GM12891 (cell line): Measurements from ENCODE around the gene PEX7.
"Not testable (repeated sequence)": the region's sequence is repeated elsewhere in the genome, so short reads cannot be mapped to it uniquely, and the experiment has no call there.

Experiments
- POLR2AphosphoS5 ChIP-seq: IDR thresholded peaks from 2 replicates; pipeline ENCODE4 v1.6.1; 2011; ENCODE audit warnings: low read depth, low read length, control low read depth
- TAF1 ChIP-seq: IDR thresholded peaks from 2 replicates; pipeline ENCODE4 v1.6.1; 2011; ENCODE audit warnings: low read depth, low read length, control low read depth

- TF ChIP-seq POLR2AphosphoS5, TAF1: not testable (repeated sequence)
These were observed 54.1 kb downstream of the PEX7 start for GRCh38 chr6:136876469-136876868.
